HepG2 (cell line): ENCODE data around the gene TAOK3. TPM values are rescaled to one million over a fixed set of nuclear protein-coding genes. Genes with fewer than 3 reads are reported as not detected.

Experiments
- ATAC-seq: fragments of 200-7000 bp; cut with Tn5 transposase; 3 replicates; pipeline ENCODE4 v1.9.1; 2020; ENCODE audit warnings: mild to moderate bottlenecking, moderate library complexity
- BruUV-seq: library from RNA; stranded (reverse); fragments of 400-500 nt; replicated peaks from 2 replicates; lab custom pipeline; 2021; lab: Mats Ljungman, UMichigan
- CTCF ChIA-PET: fragments of 300-600 bp; formaldehyde crosslinking; extraction: SDS; loops from one replicate; lab custom pipeline; 2021; ENCODE audit warnings: low total read pairs, inconsistent platforms, low intra/inter-chr PET ratio; lab: Yijun Ruan, JAX
- POLR2A ChIA-PET: fragments of 350-600 bp; sonication (Branson Sonifier 250); formaldehyde crosslinking; loops from one replicate; lab custom pipeline; 2020; ENCODE audit warnings: antibody characterized with exemption, inconsistent platforms; lab: Yijun Ruan, JAX
- DNase-seq: peaks from one replicate; pipeline ENCODE4 v3.0.0-alpha.2; 2015; ENCODE audit warnings: low spot score
- FAIRE-seq: peaks from 3 replicates; lab custom pipeline; 2011; peaks lifted over from hg19 to GRCh38; lab: Jason Lieb, UNC
- H2AFZ ChIP-seq: one replicate; pipeline ENCODE4 v1.6.1; 2011; ENCODE audit warnings: low read length, inconsistent platforms
- H3K27ac ChIP-seq: fragments of 300-600 bp; 3 replicates; pipeline ENCODE4 v1.8.0; 2011; ENCODE audit warnings: mixed run types, mild to moderate bottlenecking, mixed read lengths, low read length, inconsistent platforms; ENCODE audit not compliant: insufficient read depth; ENCODE audit errors: extremely low read length
- H3K27me3 ChIP-seq, 2 experiments: fragments of 200-600 bp in 1 of 2; 2 replicates in 1 of 2; 3 replicates in 1 of 2; pipeline versions ENCODE4 v1.6.0 to v1.8.0; 2011; ENCODE audit warnings: low read length in 2 of 2, mild to moderate bottlenecking in 2 of 2, moderate library complexity in 2 of 2, inconsistent platforms in 1 of 2; ENCODE audit not compliant: insufficient read depth in 2 of 2, control insufficient read depth in 1 of 2
- H3K36me3 ChIP-seq, 2 experiments: fragments of 200-600 bp in 1 of 2; replicated peaks in 1 of 2; 2 replicates in 1 of 2; 3 replicates in 1 of 2; pipeline versions ENCODE4 v1.5.1 to v1.8.0; 2011; ENCODE audit warnings: low read length in 2 of 2, inconsistent platforms in 1 of 2; ENCODE audit not compliant: insufficient read depth in 2 of 2, control insufficient read depth in 1 of 2
- H3K4me1 ChIP-seq: 2 replicates; pipeline ENCODE4 v1.5.1; 2012; ENCODE audit warnings: low read length, inconsistent platforms; ENCODE audit not compliant: insufficient read depth
- H3K4me2 ChIP-seq: 2 replicates; pipeline ENCODE4 v1.6.0; 2011; ENCODE audit warnings: low read depth, low read length, inconsistent platforms
- H3K4me3 ChIP-seq, 3 experiments: fragments of 200-600 bp in 1 of 3; sonication (generic), shearing (Covaris generic) in 1 of 3; replicated peaks in 1 of 3; 2 replicates each; pipeline ENCODE4 v1.5.1; 2011 to 2016; ENCODE audit warnings: low read length in 3 of 3, inconsistent platforms in 2 of 3, low read depth in 2 of 3, mild to moderate bottlenecking in 2 of 3, control low read depth in 1 of 3, mixed read lengths in 1 of 3; ENCODE audit not compliant: insufficient read depth in 1 of 3
- H3K79me2 ChIP-seq: one replicate; pipeline ENCODE4 v1.6.1; 2011; ENCODE audit warnings: low read length, inconsistent platforms; ENCODE audit not compliant: insufficient read depth
- H3K9ac ChIP-seq: 2 replicates; pipeline ENCODE4 v1.6.0; 2011; ENCODE audit warnings: mild to moderate bottlenecking, low read depth, low read length, inconsistent platforms; ENCODE audit not compliant: insufficient read depth
- H3K9me3 ChIP-seq: 2 replicates; pipeline ENCODE4 v1.5.1; 2012; ENCODE audit warnings: mild to moderate bottlenecking, low read length
- H4K20me1 ChIP-seq: 2 replicates; pipeline ENCODE4 v1.6.0; 2011; ENCODE audit warnings: inconsistent platforms, mild to moderate bottlenecking, low read length, moderate library complexity; ENCODE audit not compliant: insufficient read depth
- DPF2 ChIP-seq: sonication (generic); formaldehyde crosslinking; IDR thresholded peaks from 2 replicates; pipeline ENCODE4 v1.4.0; 2020; ENCODE audit warnings: mild to moderate bottlenecking, low read depth, missing genetic modification reagents, borderline replicate concordance
- ELF1 ChIP-seq: sonication (generic); formaldehyde crosslinking; IDR thresholded peaks from 2 replicates; pipeline ENCODE4 v1.4.0; 2020; ENCODE audit warnings: missing genetic modification reagents
- GLI4 ChIP-seq: sonication (generic); formaldehyde crosslinking; IDR thresholded peaks from 2 replicates; pipeline ENCODE4 v1.5.1; 2020; ENCODE audit warnings: missing genetic modification reagents, mild to moderate bottlenecking, moderate library complexity, borderline replicate concordance
- GLMP ChIP-seq: sonication (generic); formaldehyde crosslinking; IDR thresholded peaks from 2 replicates; pipeline ENCODE4 v1.9.0; 2021; ENCODE audit warnings: missing genetic modification reagents, mild to moderate bottlenecking, borderline replicate concordance
- LCORL ChIP-seq, 2 experiments: fragments of 450-650 bp in 1 of 2; sonication (generic) in 1 of 2; formaldehyde crosslinking in 1 of 2; IDR thresholded peaks; 2 replicates each; pipeline versions ENCODE4 v1.5.0 to v1.6.1; 2017 to 2020; ENCODE audit warnings: antibody characterized with exemption in 1 of 2, missing genetic modification reagents in 1 of 2
- TEAD3 ChIP-seq: optimal IDR thresholded peaks from 2 replicates; pipeline ENCODE3; 2016; ENCODE audit warnings: borderline replicate concordance
- ZFP36L1 ChIP-seq: sonication (generic); formaldehyde crosslinking; IDR thresholded peaks from 2 replicates; pipeline ENCODE4 v1.8.0; 2022; ENCODE audit warnings: mild to moderate bottlenecking, missing genetic modification reagents, moderate library complexity
- ZNF34 ChIP-seq: sonication (generic); formaldehyde crosslinking; IDR thresholded peaks from 2 replicates; pipeline ENCODE4 v1.4.0; 2020; ENCODE audit warnings: mild to moderate bottlenecking, missing genetic modification reagents, borderline replicate concordance
- ZNF652 ChIP-seq: IDR thresholded peaks from 2 replicates; pipeline ENCODE4 v1.6.1; 2016; ENCODE audit warnings: low read depth, borderline replicate concordance
- ZNF777 ChIP-seq: sonication (generic); formaldehyde crosslinking; IDR thresholded peaks from 2 replicates; pipeline ENCODE4 v1.4.0; 2020; ENCODE audit warnings: missing genetic modification reagents
- whole genome bisulfite sequencing: methylation state at CpG from one replicate; pipeline ENCODE4 v1.1.6; 2017; ENCODE audit warnings: low lambda C conversion rate; 5-methylcytosine and 5-hydroxymethylcytosine counted together
- in situ Hi-C: cut with HindIII; loops from 2 replicates; pipeline ENCODE4 v1.10.0; 2017; ENCODE audit warnings: low pct_unique_long_range_greater_than_20kb; ENCODE audit not compliant: extremely low pct_ligation_motif_present
- intact Hi-C: fragments of 100-400 bp; cut with micrococcal nuclease; formaldehyde crosslinking; loops from one replicate; pipeline ENCODE4 v1.10.0; 2022; ENCODE audit not compliant: unreplicated experiment
- polyA plus RNA-seq, 8 experiments: library from polyadenylated mRNA; depleted of rRNA in 3 of 8; stranded (reverse) in 7 of 8; unstranded in 1 of 8; fragments of >200 nt; fragmentation: Illumina TruSeq in 4 of 8; extraction: Trizol in 4 of 8; gene quantifications; 2 replicates each; pipeline versions ENCODE4 v1.2.1 to v1.2.3, GENCODE V29; 2011 to 2016; ENCODE audit warnings: low read depth in 4 of 8, missing spikeins in 1 of 8, mixed read lengths in 1 of 8; ENCODE audit not compliant: insufficient read depth in 1 of 8
- total RNA-seq, 5 experiments: library from RNA; depleted of rRNA; stranded (reverse); fragments of >200 nt; fragmentation: Illumina TruSeq; extraction: Trizol; gene quantifications; 2 replicates each; pipeline ENCODE4 v1.2.3, GENCODE V29; 2016; ENCODE audit warnings: low read depth in 1 of 5
- TF ChIP-seq, protein P1 (sequence below): sonication (generic); formaldehyde crosslinking; IDR thresholded peaks from 2 replicates; pipeline ENCODE4 v1.4.0; 2020; ENCODE audit warnings: missing genetic modification reagents, mild to moderate bottlenecking, borderline replicate concordance
- TF ChIP-seq, protein P2 (sequence below): sonication (generic); formaldehyde crosslinking; IDR thresholded peaks from 2 replicates; pipeline ENCODE4 v1.5.0; 2020; ENCODE audit warnings: mild to moderate bottlenecking, missing genetic modification reagents, borderline replicate concordance

The TAOK3 gene
- total and polyA plus RNA-seq, 2 of the 13 experiments (the other 11 are each of a cell fraction or from before 2014, with no cell fraction given), result 10.4 to 12.3 TPM

DNA sequence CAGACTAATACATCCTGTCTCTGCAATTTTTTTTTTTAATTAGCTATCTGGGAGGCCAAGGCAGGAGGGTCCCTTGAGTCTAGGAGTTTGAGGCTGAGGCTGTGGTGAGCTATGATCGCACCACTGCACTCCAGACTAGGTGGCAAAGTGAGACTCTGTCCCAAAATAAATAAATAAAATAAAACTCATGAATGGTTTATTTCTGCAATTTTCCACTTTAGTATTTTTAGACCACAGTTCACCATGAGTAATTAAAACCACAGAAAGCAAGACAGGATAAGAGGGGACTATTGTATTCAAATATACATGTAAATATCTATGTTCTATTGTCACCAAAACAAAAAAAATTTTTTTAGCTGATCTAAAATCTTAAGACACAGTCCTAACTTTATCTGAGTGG is 17.8 kb downstream of the TAOK3 start:
- no peak overlapping the region for H2AFZ ChIP-seq
- ATAC-seq, result no peak
- WGBS, result 100% methylated on average over 1 of the region's 1 CpG
- BruUV-seq, result no TSS peak
- no peak overlapping the region for H3K27ac ChIP-seq
- H3K9me3 ChIP-seq, result peaks cover 5% of the 10 kb centered on the region; the same call in 1 of the 2 replicates
- no peak overlapping the region for H3K9ac ChIP-seq
- H3K4me1 ChIP-seq, result peaks cover 54% of the 10 kb centered on the region
- TF ChIP-seq ELF1 (CRISPR knock-in tag) (no peak), LCORL (IDR thresholded peaks at IDR 0.05) (no peak), LCORL (CRISPR knock-in tag; IDR thresholded peaks at IDR 0.05) (no peak), ZFP36L1 (no peak), TEAD3 (CRISPR knock-in tag) (no peak), ZNF652 (CRISPR knock-in tag) (no peak), DPF2 (no peak), ZNF777 (CRISPR knock-in tag) (no peak), GLMP (CRISPR knock-in tag) (no peak), ZNF34 (CRISPR knock-in tag) (no peak), GLI4 (no peak)
- TF ChIP-seq, protein P1, sequence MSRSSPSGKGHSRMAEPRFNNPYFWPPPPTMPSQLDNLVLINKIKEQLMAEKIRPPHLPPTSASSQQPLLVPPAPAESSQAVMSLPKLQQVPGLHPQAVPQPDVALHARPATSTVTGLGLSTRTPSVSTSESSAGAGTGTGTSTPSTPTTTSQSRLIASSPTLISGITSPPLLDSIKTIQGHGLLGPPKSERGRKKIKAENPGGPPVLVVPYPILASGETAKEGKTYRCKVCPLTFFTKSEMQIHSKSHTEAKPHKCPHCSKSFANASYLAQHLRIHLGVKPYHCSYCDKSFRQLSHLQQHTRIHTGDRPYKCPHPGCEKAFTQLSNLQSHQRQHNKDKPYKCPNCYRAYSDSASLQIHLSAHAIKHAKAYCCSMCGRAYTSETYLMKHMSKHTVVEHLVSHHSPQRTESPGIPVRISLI (CRISPR knock-in tag), result no peak
- TF ChIP-seq, protein P2, sequence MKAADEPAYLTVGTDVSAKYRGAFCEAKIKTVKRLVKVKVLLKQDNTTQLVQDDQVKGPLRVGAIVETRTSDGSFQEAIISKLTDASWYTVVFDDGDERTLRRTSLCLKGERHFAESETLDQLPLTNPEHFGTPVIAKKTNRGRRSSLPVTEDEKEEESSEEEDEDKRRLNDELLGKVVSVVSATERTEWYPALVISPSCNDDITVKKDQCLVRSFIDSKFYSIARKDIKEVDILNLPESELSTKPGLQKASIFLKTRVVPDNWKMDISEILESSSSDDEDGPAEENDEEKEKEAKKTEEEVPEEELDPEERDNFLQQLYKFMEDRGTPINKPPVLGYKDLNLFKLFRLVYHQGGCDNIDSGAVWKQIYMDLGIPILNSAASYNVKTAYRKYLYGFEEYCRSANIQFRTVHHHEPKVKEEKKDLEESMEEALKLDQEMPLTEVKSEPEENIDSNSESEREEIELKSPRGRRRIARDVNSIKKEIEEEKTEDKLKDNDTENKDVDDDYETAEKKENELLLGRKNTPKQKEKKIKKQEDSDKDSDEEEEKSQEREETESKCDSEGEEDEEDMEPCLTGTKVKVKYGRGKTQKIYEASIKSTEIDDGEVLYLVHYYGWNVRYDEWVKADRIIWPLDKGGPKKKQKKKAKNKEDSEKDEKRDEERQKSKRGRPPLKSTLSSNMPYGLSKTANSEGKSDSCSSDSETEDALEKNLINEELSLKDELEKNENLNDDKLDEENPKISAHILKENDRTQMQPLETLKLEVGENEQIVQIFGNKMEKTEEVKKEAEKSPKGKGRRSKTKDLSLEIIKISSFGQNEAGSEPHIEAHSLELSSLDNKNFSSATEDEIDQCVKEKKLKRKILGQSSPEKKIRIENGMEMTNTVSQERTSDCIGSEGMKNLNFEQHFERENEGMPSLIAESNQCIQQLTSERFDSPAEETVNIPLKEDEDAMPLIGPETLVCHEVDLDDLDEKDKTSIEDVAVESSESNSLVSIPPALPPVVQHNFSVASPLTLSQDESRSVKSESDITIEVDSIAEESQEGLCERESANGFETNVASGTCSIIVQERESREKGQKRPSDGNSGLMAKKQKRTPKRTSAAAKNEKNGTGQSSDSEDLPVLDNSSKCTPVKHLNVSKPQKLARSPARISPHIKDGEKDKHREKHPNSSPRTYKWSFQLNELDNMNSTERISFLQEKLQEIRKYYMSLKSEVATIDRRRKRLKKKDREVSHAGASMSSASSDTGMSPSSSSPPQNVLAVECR (CRISPR knock-in tag), result no peak
- H3K27me3 ChIP-seq, result no peaks in the 10 kb centered on the region
- 0 out of 2 replicates have a peak, but pooled peaks cover 7% of the 10 kb centered on the region for H4K20me1 ChIP-seq
- no peaks in the 10 kb centered on the region for H3K36me3 ChIP-seq
- FAIRE-seq, result no peak
- intact Hi-C loops, result no loop called here
- in situ Hi-C loops, result no loop called here
- no peak overlapping the region for H3K4me2 ChIP-seq
- no peak for DNase-seq
- H3K4me3 ChIP-seq, result no peak overlapping the region
- ChIA-PET POLR2A (no interaction called here), CTCF (no interaction called here)
- H3K79me2 ChIP-seq, result no peaks in the 10 kb centered on the region
